Left kidney (tissue), 8 donors: ENCODE measurements around the gene GCG. TPM values are rescaled to one million over a fixed set of nuclear protein-coding genes. Genes with fewer than 3 reads are reported as not detected.

ENCODE experiments used
- DNase-seq: peaks from one replicate; pipeline ENCODE4 v3.0.0-alpha.2; 2013
- long read RNA-seq, 8 donors: transcript quantifications; one replicate each; lab custom pipeline, GENCODE V29; 2026
- polyA plus RNA-seq: library from polyadenylated mRNA; unstranded; fragments of 120-200 nt; gene quantifications from one replicate; pipeline ENCODE4 v1.2.1, GENCODE V29; 2013; ENCODE audit not compliant: insufficient read length

GCG gene
- not detected for polyA plus RNA-seq
- long read RNA-seq, donor 1: 0 reads
- long read RNA-seq, donor 2: 0 reads
- long read RNA-seq, donor 3: 0 reads
- long read RNA-seq, donor 4: 0 reads
- long read RNA-seq, donor 5: 0 reads
- long read RNA-seq, donor 6: 0 reads
- long read RNA-seq, donor 7: 0 reads
- long read RNA-seq, donor 8: 0 reads

DNA sequence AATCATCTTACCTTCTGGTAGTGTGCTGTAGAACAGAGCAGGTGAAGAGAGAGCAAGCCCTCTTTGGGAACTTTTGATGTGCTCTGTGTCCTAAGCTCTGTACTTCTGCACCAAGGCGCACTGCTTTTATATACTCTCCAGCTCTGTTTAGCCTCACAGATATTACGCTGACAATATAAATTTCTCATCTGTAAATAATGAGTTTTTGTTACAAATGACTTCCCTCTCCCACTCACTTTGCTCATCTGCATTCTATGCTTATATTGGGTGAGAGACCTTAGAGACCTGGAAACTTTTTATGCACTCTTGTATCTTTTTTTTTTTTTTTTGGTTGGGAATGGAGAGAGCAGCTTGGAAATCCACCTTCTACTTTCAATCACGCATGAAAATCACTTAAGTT lies at the start of gene GCG:
Gene GCG, minus strand, starts transcription at position 101 of the 400 bp plus-strand sequence. CDS start 3,069 bp downstream, outside the sequence.
- no peak for DNase-seq

DNA sequence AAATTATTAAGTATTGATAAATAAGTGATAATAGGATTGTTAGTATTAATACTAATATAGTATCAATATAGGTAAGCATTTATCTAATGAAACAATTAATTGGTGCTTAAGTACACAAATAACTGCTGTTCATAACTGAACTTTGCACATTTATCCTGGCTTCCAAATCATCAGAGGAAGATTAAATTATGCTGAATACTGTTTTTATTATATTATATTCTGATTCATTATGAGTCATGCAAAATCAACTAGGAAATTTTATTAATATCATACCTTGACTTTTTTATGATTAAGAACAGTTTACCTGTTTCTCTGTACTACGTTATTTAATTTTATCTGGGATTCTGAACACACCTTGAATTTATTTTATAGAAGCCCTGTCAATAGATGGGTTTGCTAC lies 48.6 kb upstream of the GCG start:
- no peak for DNase-seq

DNA sequence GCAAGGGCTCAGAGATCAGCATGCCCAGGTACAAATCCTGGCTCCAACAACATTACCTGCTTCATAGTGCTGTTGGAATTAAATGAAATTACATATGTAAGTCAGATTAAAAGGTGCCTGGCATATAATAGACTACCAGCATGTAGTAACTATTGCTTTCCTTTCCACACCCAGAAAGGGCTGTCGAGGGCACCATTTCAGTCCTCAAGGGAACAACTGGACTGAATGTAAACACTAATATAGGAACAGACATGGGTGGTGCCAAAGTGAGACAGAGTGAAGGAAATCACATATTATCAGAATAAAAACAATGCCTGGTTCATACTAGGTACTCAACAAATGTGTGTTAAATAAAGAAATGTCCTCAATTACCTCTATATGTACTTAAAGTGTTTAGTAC lies 47.9 kb upstream of the GCG start:
- no peak for DNase-seq

GRCh38 chr2:162198239-162198638 lies 46.2 kb upstream of the GCG start:
- no peak for DNase-seq

- DNase-seq: no peak
Measured at GRCh38 chr2:162197069-162197825, 45.2 kb upstream of the GCG start.

DNA sequence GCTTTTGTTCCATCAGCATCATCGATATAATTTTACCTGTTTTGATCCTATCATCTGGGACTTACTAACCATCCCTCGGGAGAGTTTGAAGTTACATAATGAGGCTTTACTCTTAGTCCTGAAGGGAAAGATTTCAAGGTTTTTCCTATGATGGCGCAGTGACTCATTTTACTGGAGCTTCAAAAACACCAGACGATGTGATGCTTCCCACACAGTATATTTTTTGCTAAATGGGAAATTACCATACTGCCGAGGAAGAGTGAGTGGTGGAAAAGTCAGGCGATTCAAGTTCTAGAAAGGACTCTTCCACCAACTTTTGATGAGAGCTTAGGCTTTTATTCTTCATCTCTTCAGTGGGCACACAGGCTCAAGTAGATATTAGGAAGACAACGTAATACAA lies 44.6 kb upstream of the GCG start:
- DNase-seq: no peak

DNA sequence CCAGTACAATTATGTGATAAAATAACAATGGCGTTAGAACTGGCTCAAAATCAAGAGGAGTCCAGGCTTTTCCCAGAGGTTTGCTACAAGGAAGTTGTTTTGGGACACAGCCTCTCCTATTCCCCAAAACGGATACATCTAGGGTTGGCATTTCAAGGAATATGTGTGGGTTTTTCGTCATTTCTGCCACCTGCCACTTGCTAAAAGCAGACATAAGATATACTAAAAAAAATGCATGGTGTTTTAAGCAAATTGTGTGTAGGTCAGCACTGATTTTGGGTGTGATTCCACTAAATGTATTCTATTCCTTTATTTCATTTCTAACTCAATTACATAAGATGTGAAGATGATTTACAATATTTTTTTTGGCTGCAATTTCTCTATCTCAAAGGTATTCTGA lies 36.4 kb upstream of the GCG start:
- no peak for DNase-seq

DNA sequence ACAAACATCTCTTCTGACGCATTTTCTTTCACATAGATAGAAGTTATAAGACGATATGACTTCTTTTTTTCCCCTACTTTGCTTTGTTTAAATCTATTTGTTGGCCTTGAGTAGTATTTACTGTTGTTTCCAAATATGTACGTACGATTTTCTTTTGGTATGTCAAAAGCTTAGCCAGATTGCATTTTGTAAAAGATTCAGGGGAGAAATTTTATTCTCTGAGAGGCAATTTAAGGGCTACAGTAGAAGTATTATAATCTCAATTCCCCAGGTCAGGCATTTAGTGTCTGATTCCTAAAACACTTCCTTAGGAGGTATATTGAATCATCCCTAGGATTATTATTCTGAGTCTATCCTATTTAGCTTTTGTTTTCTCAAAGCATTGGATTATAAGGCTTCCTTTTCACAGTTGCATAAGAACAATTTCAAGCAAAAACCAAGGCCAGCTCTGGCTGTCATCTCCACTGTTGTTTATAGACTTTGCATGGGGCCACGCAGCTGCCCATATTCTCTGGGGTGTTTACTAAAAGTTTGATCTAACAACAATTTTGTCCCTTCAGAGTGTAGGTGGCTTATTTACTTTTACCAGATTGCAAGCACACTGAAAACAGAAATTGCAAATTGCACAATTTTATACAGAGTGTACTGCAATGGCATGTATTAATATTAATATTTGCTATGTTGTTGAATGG lies 33.6 kb upstream of the GCG start:
- DNase-seq: no peak

DNA sequence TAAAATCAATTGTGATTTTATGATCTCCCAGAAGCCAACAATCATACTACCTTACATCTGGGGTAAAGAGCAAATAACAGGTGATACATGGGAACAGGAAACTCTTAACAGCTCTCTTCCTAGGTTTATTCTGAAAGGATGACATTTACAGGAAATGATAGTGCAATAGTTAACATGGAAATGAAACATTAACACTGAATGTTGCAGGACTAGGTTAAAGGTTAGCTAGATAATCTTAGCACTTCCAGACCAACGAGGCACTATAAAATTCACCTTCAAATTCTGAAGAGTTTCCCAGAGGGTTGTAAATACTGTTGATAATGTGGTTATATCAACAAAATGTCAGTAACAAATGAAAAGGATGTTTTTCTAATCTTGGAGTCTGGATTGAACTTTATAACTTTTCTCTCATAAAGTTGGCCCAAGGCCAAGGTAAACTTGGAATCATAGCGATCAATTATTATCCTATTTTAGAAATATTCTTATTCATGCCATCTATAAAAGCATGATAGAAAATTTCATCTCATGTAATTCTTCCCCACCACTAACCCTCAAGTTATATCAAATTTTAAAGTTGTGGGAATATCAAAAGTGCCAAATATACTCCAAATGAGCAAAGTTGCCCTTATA lies 32.9 kb upstream of the GCG start:
- DNase-seq: no peak

- DNase-seq: no peak
Measured at GRCh38 chr2:162184359-162184758, 32.3 kb upstream of the GCG start.

DNA sequence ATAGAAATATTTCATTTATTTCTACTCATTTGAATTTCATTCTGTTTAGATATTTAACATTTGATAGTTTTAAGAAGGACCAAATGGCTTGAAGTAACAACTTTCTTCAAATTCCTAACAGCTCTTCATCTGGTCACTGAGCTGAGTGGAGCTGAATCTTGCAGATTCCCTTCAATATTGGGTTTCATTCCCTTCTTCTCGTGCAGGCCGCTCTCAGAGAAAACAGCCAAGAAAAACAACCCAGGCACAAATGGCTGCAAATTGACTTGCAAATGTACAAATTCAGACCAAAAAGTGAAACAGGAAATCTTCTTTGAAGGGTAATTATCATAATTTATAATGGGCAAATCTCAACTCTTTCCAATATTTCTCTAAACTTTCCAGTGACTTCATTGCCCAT lies 30.3 kb upstream of the GCG start:
- DNase-seq: no peak

GRCh38 chr2:162177301-162177700 lies 25.3 kb upstream of the GCG start:
- no peak for DNase-seq

DNA sequence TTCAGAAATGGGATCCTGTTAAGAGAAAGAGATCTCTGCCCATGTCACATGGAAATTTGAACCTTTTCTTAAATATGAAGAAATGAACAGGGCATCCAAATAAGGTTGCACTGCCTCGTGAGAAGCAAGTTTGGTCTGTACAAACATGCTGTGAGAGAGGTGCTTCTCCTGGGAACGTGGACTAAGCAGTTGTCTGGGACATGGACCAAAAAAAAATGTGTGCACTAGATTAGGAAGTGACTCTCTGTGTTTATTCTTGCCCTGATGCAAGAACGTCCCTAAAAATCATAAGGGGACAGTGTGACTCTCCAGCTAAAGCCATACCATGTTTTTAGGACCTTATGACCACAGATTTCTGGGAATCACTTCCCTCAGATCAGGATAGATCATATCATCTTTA lies 23.7 kb upstream of the GCG start:
- DNase-seq: no peak

GRCh38 chr2:162174746-162175145 lies 22.7 kb upstream of the GCG start:
- no peak for DNase-seq

DNA sequence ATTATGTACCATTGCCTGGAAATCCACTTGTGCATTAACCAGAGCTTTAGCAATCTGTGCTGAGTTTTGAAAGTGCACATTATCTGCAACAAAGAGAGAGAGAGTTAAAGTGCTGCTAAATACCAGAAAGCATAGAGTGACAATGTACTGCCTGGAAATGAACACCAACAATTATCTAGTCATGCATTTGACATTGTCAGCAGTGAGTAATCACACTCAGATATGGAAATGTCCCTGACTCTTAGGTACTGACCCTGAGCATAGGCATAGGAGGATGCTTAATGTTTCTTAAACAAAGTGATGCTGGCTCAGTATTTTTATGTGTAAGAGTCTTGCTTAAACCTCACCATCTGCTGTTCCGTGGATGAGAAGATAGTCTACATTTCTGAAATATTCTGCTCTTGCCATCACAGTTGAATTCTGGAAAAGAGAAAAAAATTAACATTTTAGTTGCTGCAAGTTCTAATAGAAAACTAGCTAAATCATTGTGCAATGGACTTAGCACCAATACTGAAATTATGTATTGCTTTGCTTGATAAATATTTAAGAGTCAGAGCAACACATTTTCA lies 20.8 kb upstream of the GCG start:
- no peak for DNase-seq

DNA sequence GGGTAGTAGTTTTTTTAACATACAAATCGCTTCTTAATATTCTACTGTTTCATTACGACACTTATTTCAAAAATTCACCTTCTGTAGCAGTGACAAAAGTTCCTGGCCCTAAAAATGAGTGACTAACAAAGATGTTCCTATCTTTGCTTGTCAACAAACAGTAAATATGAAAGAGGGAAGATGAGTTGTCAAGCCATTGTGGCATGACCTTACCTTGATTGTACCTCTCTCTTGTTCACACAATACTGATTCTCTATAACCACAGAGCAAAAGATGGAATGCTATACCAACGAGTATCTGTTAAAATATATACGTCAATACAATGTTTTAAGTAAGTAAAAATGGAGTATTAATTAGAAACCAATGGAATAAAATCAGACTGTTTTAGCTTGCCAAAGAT lies 14.7 kb upstream of the GCG start:
- no peak for DNase-seq

DNA sequence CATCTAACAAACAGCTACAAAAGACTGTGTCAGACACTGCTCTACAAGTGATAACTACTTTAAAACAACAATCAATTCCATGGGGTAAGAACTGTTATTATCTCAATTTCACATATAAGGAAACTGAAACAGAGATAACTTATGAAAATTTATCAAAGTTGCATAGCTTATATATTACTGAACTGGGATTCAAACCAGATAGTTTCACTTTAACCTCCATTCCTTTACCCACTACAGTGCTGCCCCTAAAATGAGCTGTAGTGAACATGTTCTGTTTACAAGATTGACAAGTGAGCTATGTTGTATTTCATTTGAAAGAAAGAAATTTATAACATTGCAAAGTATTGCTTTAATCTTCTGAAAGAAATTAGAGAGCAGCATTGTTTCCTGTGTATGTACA lies 14.1 kb upstream of the GCG start:
- no peak for DNase-seq

- no peak for DNase-seq
Measured at GRCh38 chr2:162164802-162165201, 12.8 kb upstream of the GCG start.

DNA sequence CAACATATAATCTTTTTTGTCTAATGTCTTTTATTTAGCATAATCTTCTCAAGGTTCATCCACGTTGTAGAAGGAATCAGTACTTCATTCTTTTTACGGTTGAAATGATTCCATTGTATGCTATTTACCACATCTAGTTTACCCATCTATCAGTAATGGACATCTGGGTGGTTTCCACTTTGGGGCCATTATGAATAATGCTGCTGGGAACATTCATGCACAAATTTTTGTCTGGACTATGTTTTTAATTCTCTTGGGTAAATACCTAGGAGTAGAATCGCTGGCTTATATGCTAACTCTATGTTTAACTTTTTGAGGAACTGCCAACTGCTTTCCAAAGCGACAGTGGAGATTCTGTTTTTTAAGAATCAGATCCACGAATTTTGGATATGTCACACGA lies 7.4 kb upstream of the GCG start:
- no peak for DNase-seq

GRCh38 chr2:162156149-162156548 lies 4.1 kb upstream of the GCG start:
- DNase-seq: no peak

DNA sequence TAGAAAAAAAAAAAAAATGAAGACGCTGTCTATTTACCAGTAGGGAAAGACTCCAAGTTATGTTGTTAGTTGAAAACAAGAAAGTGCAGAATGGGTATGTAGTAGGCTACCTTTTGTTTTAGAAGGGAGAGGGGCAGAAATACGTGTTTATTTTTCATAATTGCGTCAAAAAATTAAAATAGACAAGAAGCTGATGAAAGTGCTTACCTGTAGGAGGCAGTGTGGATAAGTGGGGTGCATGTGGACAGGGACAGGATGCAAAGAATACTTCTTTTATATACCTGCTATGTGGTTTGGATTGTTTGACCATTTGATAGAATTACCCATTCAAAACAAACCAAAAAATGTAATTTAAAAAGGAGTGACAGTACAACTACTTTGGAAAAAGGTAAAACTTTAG lies 3.0 kb upstream of the GCG start:
- DNase-seq: no peak

DNA sequence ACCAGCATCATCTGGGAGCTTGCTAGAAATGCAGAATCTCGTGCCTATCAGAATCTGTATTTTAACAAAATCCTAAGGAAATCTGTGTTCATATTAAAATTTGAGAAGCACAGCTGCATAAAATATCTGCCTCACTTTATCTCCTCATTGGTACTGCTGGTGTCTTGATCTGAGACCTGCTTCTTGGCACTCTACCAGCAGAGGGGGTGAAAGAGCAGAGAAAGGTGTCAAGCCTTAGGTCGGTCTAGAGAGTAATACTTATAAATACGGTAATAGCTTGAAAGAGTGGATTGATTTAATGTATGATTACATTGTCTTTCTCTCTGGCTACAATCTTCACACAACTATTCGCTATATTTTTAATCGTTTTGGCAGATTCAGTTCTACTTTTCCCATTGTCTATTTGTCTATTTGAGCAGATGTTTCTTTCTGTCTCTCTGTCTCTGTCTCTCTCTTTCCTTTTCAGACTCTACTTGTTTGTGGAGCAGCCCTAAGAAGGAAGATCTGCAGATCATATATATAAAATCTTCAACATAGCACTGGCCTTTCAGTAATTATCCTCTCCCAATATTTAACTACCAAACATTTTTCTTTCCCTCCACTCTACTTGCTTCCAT lies 1.7 kb upstream of the GCG start:
- peak; percentile 56 for DNase-seq
